ENCODE measurements around the gene EFCAB12.

DNA sequence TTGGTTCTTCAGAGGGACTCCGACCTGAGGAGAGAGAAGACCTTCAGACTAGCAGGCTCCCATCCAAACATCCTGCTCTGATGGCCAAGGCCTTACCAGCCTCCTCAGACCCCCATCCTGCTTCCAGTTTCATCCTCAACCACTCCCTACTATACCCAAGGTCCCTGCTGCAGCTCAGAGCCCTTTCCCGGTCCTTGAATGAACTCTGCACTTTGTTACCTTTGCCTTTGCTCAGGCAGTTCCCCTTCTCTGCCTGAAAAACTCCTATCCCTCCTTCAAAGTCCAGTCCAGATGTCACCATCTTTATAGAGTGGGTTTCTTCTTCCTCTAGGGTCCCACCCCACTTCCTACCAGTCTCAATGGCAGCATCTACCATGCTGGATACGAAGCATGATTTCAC lies 13.1 kb downstream of the EFCAB12 start:
- TF ChIP-seq EZH2 (IDR thresholded peaks at IDR 0.05; ENCODE audit: insufficient read depth, poor library complexity, severe bottlenecking) (no peak), EZH2phosphoT487 (IDR thresholded peaks at IDR 0.05; ENCODE audit: insufficient read depth, low read depth) (no peak)
